T-helper 1 cell treated with Interleukin-12 subunit alpha and Interleukin-12 subunit beta and Interleukin-4 antibody, amounts not matched to agents 30 ng/mL and 1 ng/mL, for 36 hours (primary cell): ENCODE results near the gene NNMT. TPM values are rescaled to one million over a fixed set of nuclear protein-coding genes. Genes with fewer than 3 reads are reported as not detected.

ENCODE experiments used
- intact Hi-C: fragments of 100-400 bp; cut with micrococcal nuclease; formaldehyde crosslinking; loops from one replicate; pipeline ENCODE4 v1.15.1; 2024
- total RNA-seq: library from RNA; stranded (reverse); gene quantifications from 2 replicates; pipeline ENCODE4 v1.2.3, GENCODE V29; 2022

Gene NNMT
- not detected in 2 replicates for total RNA-seq

- intact Hi-C loops, result no loop called here
These were observed at the start of gene NNMT for GRCh38 chr11:114295676-114296604. Gene NNMT, plus strand, starts transcription at chr11:114296399. Its CDS starts 158 bp downstream, at chr11:114296557.

DNA sequence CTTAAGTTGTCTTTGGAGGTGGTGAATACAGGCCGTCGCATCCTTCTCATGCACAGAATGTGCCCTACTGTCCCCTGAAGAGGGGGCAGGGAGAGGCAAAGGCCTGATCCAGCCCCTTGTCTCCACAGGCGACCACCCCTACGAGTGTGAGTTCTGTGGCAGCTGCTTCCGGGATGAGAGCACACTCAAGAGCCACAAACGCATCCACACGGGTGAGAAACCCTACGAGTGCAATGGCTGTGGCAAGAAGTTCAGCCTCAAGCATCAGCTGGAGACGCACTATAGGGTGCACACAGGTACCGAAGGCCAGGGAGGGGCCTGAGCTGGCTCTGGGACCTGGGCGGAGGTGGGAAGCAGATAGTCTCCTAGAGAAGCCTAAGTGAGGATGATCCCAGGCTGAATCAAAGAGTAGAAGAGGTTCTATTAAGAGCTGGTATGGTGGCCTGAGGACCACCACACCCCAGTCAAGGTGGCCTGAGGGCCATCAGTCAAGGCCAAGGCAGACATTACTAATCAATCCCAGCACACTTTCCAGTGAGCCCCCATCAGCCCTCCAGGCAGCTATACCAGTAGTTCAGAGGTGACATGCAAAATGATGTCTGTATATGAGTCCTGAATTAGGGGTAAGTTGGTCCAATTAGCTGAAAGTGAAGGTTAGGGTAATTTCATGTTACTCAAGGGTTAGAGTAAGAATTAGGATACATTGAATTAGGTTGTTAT, 49.0 kb upstream of the NNMT start:
- intact Hi-C loops, result no loop called here

- intact Hi-C loops, result no loop called here
These were observed 46.0 kb upstream of the NNMT start for GRCh38 chr11:114250180-114250579.

DNA sequence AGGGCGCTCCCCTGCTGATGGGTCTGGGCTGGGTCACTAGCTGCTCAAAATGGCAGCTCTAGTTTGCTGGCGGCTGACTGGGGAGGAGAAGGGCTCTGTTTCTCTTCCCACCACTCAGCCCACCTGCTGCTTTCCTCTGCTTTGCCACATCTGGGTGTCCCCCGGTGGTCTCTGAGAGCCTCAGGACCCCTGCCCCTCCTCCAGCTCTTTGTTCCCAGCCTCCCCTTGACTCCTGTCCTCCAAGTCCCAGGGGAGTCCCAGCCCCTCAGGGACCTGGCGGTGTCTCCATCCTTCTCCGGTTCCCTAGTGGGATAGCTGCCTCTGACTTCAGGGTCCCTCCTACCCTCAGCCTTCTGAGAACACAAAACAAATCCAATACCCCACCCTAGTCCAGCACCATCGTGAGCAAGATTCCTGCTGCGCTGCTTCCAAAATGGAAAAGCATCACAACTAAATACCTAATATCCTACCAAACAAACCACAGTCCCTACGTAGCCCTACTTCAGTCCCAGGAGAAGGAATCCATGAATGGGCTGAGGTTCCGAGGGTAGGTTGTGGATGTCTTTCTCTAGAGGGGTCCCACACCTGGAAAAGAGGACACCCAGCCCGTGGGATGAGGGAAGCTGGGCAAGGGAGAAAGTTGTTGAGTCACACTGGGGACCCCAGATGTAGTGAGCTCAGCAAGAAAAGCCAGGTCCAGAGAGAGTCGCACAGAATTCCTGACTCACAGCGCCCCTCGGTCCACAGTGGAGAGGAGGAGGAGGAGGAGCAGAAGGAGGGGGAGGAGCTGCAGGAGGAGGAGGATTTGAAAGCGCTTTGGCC, 45.0 kb upstream of the NNMT start:
- intact Hi-C loops, result no loop called here

DNA sequence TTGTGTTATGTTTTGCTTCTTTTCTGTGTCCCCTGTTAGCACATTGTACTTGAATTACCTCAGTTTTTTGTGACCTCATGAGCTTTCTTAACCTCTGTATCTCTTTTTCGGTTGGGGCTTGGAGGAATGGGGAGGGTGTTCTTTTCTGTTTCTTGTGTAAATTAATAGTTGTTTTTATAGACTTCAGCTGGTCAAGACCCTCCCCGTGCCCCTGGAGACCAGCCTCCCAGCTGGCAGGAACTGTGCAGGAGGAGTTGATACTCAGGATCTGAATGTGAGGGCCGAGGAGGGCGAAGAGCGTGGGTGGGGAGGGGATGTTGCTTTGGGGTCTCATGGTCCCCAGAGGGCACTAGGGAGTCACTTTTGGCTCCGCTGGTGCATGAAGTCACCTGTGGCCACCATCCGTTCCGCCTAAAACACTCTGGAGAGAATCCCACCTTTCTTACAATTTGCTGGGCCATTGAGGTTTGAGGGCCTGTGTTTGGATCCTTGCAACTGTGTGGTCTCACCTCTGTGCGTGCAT, 44.3 kb upstream of the NNMT start:
- intact Hi-C loops, result no loop called here

DNA sequence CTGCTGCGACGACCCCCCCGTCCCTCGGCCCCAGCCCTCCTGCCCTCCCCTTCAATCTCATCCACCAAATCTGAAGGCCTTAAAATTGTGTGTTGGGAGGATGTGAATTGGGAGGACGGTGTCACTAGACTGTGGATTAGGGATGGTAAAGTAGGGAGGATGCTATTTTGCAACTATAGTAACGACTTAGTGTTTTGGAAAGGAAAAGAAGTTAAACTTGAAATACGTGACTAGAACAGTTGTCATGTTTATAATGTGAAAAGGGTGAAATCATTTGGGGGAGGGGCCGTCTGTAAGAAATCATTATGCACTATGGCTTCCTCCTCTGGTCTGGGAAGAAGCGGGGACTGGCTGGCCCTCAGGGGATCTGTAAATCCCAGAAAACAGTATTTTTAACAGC, 43.4 kb upstream of the NNMT start:
- intact Hi-C loops, result no loop called here

- intact Hi-C loops, result no loop called here
These were observed 42.4 kb upstream of the NNMT start for GRCh38 chr11:114253771-114254170.

- intact Hi-C loops, result no loop called here
These were observed 41.5 kb upstream of the NNMT start for GRCh38 chr11:114254571-114255146.

GRCh38 chr11:114255289-114255688, 40.9 kb upstream of the NNMT start:
- intact Hi-C loops, result no loop called here

GRCh38 chr11:114256176-114256966, 39.8 kb upstream of the NNMT start:
- intact Hi-C loops, result no loop called here

DNA sequence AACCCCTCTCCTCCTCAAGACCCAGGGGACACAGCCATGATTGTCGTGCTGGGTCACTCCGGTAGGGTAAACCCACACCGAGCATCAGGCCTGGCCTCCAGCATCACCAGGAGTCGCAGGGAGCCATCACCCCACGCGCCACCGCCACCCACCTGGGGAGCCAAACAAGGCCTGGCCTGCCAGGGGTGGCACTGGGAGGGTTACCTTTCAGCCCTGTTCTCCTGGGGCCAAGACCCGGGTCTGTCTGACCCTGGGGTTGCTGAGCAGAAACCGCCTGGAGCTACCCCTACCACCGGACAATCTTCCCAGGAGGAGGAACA, 39.3 kb upstream of the NNMT start:
- intact Hi-C loops, result no loop called here

GRCh38 chr11:114257621-114258558, 38.3 kb upstream of the NNMT start:
- intact Hi-C loops, result no loop called here

DNA sequence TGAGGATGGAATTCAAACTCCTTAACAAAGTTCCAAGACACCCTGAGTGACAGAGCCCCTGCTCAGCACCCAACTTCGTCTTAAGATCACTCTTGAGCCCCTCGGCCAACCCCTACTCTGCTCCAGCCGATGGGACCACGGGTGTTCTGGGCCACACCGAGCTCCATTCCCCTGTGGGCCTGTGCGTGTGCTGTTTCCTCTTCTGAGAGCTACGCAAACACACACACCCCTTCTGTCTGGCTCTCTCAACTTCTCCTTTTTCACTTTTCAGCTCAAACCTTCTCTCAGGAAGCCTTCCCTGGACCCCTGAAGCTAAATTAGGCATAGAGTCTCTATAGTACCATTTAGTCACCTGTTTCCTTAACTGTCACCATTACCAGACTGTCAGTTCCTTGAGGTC, 37.5 kb upstream of the NNMT start:
- intact Hi-C loops, result no loop called here

GRCh38 chr11:114259124-114259526, 37.1 kb upstream of the NNMT start:
- intact Hi-C loops, result no loop called here

GRCh38 chr11:114259551-114259983, 36.6 kb upstream of the NNMT start:
- intact Hi-C loops, result no loop called here

- intact Hi-C loops, result loop anchor here (2.0 to 5.0 kb wide), 2 partner anchors 233 to 953 kb away; no protein-coding TSS in a partner anchor
These were observed 36.1 kb upstream of the NNMT start for GRCh38 chr11:114260077-114260476.

DNA sequence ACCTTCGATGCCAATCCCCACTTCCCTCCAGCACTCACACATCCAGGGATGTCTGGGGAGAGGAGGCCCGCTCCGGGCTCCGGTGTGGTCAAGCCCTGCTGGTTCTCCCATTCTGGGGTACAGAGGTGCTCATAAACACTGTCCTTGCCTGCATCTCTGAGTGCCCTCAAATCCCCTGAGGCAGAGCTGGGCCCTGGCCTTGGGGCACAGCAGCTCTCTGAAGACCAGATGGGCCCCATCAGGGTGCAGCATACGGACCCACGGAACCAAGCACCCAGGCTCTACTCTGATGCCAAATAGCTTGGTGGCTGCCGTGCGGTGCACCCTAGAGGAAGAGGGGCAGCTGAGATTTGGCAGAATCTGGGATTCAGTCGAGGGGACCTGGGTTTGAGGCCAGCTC, 35.7 kb upstream of the NNMT start:
- intact Hi-C loops, result loop anchor here (2.0 to 5.0 kb wide), 2 partner anchors 234 to 953 kb away; no protein-coding TSS in a partner anchor

DNA sequence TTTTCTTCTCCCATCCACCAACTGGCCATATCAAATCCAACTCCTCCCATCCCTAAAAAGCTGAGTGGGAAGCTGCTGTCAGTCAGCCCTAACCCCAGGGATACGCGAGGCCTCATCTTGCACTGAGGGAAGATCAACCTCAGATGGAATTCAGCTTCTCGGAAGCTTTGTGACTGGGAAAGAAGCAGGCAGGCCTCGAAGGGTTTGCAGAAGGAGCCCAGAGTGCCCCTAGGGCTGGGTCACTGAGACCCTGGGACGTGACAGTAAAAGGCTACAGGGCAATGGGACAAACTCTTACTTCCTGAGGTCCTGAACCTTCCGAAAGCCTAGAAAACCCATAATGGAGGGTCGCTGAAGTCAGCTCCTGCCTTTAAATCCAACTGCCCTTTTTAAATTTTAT, 34.4 kb upstream of the NNMT start:
- intact Hi-C loops, result loop anchor here (1.0 to 5.0 kb wide), 8 partner anchors 101 to 954 kb away; partner anchors contain the start of gene ZBTB16
